ENCODE measurements around the gene CADM1.

- TF ChIP-seq EZH2 (IDR thresholded peaks at IDR 0.05; ENCODE audit: borderline replicate concordance, low read depth, low read length, severe bottlenecking) (no peak), CTCF (IDR thresholded peaks at IDR 0.05; ENCODE audit: extremely low read depth in 1 of 2, insufficient read depth in 1 of 2, low read depth in 1 of 2, low read length in 2 of 2) (no peak), POLR2A (IDR thresholded peaks at IDR 0.05; ENCODE audit: low read depth, low read length) (no peak), FOS (IDR thresholded peaks at IDR 0.05; ENCODE audit: borderline replicate concordance, insufficient read depth, low read length) (no peak), MAX (IDR thresholded peaks at IDR 0.05; ENCODE audit: insufficient read depth, insufficient read length) (no peak)
Measured at GRCh38 chr11:115202074-115202473, 302.1 kb downstream of the CADM1 start.
